ENCODE data around the gene CACNA1B. TPM values are rescaled to one million over a fixed set of nuclear protein-coding genes. Genes with fewer than 3 reads are reported as not detected.

Gene CACNA1B
- total and polyA plus RNA-seq, 7 donors: under 0.01 to 1.4 (median 0.55) TPM; not detected in 1

DNA sequence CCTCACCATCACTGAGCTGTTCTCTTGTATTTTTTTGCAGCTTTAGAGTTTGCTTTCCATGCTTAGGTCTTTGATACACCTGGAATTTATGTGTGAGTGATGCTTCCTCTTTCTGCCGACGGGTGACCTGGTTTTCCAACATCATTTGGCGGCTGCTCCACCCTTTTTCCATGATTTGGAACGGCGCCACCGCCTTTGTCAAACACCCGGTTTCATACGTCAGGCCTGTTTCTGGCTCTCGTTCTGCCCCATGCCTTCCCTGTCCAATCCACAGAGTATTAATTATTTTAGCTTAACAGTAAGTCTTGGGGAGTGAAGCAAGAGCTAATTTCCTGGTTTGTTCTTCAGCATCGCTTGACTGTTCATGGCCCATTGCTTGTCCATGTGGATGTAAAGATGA is 30.2 kb downstream of the CACNA1B start:
- intact Hi-C loops (cut with DNase I): no loop called here
- no peak overlapping the region for H3K4me3 ChIP-seq
- TF ChIP-seq POLR2AphosphoS5 (IDR thresholded peaks at IDR 0.05): no peak
- TF ChIP-seq POLR2A (IDR thresholded peaks at IDR 0.05): no peak
- no peak for TF ChIP-seq EP300 (IDR thresholded peaks at IDR 0.05)
- TF ChIP-seq, protein P1, sequence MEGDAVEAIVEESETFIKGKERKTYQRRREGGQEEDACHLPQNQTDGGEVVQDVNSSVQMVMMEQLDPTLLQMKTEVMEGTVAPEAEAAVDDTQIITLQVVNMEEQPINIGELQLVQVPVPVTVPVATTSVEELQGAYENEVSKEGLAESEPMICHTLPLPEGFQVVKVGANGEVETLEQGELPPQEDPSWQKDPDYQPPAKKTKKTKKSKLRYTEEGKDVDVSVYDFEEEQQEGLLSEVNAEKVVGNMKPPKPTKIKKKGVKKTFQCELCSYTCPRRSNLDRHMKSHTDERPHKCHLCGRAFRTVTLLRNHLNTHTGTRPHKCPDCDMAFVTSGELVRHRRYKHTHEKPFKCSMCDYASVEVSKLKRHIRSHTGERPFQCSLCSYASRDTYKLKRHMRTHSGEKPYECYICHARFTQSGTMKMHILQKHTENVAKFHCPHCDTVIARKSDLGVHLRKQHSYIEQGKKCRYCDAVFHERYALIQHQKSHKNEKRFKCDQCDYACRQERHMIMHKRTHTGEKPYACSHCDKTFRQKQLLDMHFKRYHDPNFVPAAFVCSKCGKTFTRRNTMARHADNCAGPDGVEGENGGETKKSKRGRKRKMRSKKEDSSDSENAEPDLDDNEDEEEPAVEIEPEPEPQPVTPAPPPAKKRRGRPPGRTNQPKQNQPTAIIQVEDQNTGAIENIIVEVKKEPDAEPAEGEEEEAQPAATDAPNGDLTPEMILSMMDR (IDR thresholded peaks at IDR 0.05): no peak
- WGBS, 2 donors: 33 to 78% methylated on average over 10 of the region's 10 CpGs
- H3K4me1 ChIP-seq: no peaks in the 10 kb centered on the region
- no peak overlapping the region for H3K27ac ChIP-seq
- no peaks in the 10 kb centered on the region for H3K36me3 ChIP-seq
- DNase-seq: no peak
- peaks cover 0 to 7% (median 0%) of the 10 kb centered on the region in 3 donors for H3K27me3 ChIP-seq
- H3K9me3 ChIP-seq: no peaks in the 10 kb centered on the region

DNA sequence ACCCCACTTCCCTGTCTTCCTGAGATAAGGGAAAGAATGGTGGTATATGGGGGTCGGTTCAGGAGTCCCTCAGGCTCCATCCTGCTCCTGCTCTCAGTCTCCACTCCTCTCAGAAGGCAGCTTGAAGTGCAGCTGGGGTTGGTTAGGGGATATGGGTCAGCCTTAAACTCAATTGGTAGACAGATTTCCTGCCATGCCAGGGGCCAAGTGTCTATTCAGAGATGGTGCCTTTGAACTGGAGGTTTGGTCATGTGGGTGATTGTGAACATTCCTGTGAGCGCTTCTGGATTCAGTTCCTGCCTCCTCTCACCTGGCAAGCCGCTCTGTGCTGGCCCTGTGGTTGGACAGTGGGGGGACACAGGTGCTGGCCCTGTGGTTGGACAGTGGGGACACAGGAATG is 35.1 kb downstream of the CACNA1B start:
- H3K4me3 ChIP-seq: no peak overlapping the region
- no peak overlapping the region for H3K27ac ChIP-seq
- H3K9me3 ChIP-seq: no peaks in the 10 kb centered on the region
- no peak for DNase-seq
- WGBS, 2 donors: 75 to 80% methylated on average over 3 of the region's 3 CpGs
- no peaks in the 10 kb centered on the region for H3K4me1 ChIP-seq
- peaks cover 0 to 7% (median 0%) of the 10 kb centered on the region in 3 donors for H3K27me3 ChIP-seq
- intact Hi-C loops (cut with DNase I): no loop called here
- H3K36me3 ChIP-seq: no peaks in the 10 kb centered on the region
- TF ChIP-seq POLR2AphosphoS5 (IDR thresholded peaks at IDR 0.05): no peak
- no peak for TF ChIP-seq POLR2A (IDR thresholded peaks at IDR 0.05)
- TF ChIP-seq EP300 (IDR thresholded peaks at IDR 0.05): no peak
- TF ChIP-seq, protein P1 (IDR thresholded peaks at IDR 0.05): no peak

DNA sequence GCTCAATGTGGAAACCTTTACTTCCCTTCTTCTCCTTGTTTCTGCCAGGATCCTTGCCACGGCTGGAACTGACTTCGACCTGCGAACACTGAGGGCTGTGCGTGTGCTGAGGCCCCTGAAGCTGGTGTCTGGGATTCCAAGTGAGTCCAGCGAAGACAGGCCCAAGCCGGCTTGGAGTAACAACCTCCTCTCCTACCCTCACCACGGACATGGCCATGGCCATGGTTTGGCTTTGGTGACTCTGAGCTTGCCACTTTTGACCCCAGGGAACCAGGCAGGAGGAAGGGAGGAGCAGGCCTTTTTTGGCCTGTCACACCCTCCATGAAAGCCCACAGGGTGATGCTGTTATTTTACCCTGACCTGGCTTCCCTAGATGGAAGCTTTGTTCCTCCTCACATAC is 35.5 kb downstream of the CACNA1B start:
- WGBS, 2 donors: 86 to 91% methylated on average over 7 of the region's 7 CpGs
- Histone ChIP-seq H3K9me3 (no peaks in the 10 kb centered on the region), H3K27me3 (peaks cover 0 to 7% (median 0%) of the 10 kb centered on the region in 3 donors), H3K4me3 (no peak overlapping the region), H3K4me1 (no peaks in the 10 kb centered on the region), H3K27ac (no peak overlapping the region), H3K36me3 (no peaks in the 10 kb centered on the region)
- no peak for DNase-seq
- TF ChIP-seq POLR2A (IDR thresholded peaks at IDR 0.05) (no peak), POLR2AphosphoS5 (IDR thresholded peaks at IDR 0.05) (no peak), EP300 (IDR thresholded peaks at IDR 0.05) (no peak)
- TF ChIP-seq, protein P1 (IDR thresholded peaks at IDR 0.05): no peak
- intact Hi-C loops (cut with DNase I): no loop called here

DNA sequence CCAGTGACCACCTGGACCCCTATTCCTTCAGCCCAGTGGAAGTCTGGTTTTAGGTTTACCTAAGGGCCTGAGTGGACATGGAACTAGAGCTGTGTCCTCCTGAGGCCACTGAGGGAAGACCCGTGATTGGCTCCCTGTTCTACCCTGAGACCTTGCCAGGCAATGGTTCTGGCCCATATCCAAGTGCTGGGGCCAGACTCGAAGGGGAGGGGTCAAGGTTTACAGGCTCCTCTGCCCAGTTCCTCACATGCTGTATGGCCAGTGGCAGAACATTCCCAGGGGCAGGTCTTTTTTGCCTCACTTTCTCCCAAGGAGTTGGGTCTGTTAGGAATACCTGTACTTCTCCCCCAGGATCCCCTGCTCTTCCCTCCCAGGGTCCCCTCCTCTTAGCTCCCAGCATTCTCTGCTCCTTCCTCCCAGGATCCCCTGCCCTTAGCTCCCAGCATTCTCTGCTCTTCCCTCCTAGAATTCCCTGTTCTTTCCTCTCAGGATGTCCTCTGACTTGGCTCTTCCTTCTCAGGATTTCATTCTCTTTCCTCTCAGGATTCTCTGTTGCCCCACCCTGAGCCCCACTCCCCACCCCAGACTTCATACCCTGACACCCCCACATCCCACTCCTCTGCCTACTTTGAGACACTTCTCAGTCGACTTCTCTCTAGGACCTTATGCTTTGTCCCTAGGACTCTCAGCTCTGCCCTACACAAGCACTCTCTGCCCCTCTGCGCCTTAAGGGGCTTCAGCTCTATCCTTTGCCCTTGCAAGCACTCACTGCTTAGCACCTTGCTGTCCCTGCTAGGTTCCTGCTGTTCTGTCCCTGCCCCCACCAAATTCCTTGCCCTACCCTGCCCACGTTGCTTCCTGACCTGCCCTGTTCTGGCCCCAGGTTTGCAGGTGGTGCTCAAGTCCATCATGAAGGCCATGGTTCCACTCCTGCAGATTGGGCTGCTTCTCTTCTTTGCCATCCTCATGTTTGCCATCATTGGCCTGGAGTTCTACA is 36.5 kb downstream of the CACNA1B start:
- WGBS, 2 donors: 51 to 67% methylated on average over 5 of the region's 5 CpGs
- H3K4me1 ChIP-seq: no peaks in the 10 kb centered on the region
- intact Hi-C loops (cut with DNase I): no loop called here
- no peaks in the 10 kb centered on the region for H3K9me3 ChIP-seq
- DNase-seq: no peak
- H3K4me3 ChIP-seq: no peak overlapping the region
- no peaks in the 10 kb centered on the region for H3K36me3 ChIP-seq
- no peak overlapping the region for H3K27ac ChIP-seq
- H3K27me3 ChIP-seq: peaks cover 0 to 7% (median 0%) of the 10 kb centered on the region in 3 donors
- TF ChIP-seq POLR2AphosphoS5 (IDR thresholded peaks at IDR 0.05) (no peak), POLR2A (IDR thresholded peaks at IDR 0.05) (no peak), EP300 (IDR thresholded peaks at IDR 0.05) (no peak)
- TF ChIP-seq, protein P1 (IDR thresholded peaks at IDR 0.05): no peak

Data from sigmoid colon (tissue), 7 donors.